ENCODE results near the gene SLC47A2.
A peak's percentile ranks its signal among the peaks of the same experiment; 100 is the strongest.

The SLC47A2 gene

DNA sequence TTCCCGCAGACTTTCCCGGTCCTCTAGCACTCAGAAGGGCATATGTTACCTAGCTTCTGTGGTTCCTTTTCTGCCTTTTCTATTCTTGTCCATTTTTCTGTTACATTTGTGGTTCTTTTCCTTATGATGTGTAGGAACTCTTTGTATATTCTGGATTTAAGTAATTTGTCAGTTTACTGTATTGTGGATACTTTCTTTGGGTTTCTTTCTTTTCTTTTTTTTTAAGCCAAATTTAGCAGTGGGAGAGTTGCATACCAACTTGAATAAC, 67.2 kb downstream of the SLC47A2 start:
- H3K27me3 Mint-ChIP-seq, result no peaks in the 10 kb centered on the region
- H3K9me3 Mint-ChIP-seq, result peaks cover 7% of the 10 kb centered on the region
- peak overlapping the region; percentile 99 for H3K27ac Mint-ChIP-seq
- peaks cover 39% of the 10 kb centered on the region for H3K36me3 Mint-ChIP-seq (ENCODE audit: low read depth)
- peaks cover 61% of the 10 kb centered on the region for H3K4me1 Mint-ChIP-seq (ENCODE audit: low read depth)
- peak overlapping the region; percentile 98 for H3K4me3 Mint-ChIP-seq
- intact Hi-C loops (cut with micrococcal nuclease), result loop anchor here (2.0 to 10.0 kb wide), 2 partner anchors 74 to 114 kb away; no protein-coding TSS in a partner anchor

DNA sequence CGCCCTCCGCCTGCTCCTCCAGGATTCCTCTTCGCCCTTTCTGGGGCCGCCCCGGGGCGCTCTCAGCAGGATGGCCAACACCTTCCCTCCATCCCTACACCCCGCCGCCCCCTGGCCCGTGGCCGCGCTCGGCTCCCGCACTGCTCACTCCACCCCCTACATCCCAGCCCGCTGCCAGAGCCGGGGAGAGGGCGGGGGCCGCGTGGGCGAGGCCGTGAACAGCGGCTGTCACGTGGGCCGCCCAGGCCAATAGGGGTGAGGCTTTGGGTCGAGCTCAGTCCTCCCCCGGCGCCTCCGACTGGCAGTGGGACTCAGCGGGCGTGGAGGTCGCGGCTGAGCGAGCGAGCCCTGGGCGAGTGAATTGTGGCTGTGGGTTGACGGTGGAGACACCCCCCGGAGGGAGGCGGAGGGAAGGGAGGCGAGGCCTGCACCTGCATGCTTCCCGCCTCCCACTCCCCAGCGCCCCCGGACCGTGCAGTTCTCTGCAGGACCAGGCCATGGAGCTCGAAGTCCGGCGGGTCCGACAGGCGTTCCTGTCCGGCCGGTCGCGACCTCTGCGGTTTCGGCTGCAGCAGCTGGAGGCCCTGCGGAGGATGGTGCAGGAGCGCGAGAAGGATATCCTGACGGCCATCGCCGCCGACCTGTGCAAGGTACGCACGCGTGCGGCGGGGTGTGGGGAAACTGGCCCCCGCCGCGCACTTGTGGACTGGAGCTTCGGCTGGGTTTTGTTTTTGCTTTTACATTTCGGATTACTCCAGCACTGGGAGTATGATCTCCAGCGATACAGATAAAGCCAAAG, 67.7 kb downstream of the SLC47A2 start, which contains the start of gene ALDH3A2:
Gene ALDH3A2, plus strand, starts transcription at position 277 of the 799 bp plus-strand sequence. Its CDS starts 221 bp downstream, at position 498.
- Mint-ChIP-seq H3K27ac (peak within 1 kb of the TSS; percentile 99), H3K27me3 (no peaks in the 10 kb centered on the region), H3K4me3 (peak within 1 kb of the TSS; percentile 98), H3K4me1 (ENCODE audit: low read depth) (peaks cover 61% of the 10 kb centered on the region), H3K36me3 (ENCODE audit: low read depth) (peaks cover 34% of the 10 kb centered on the region), H3K9me3 (peaks cover 6% of the 10 kb centered on the region)
- intact Hi-C loops (cut with micrococcal nuclease), result loop anchor here (2.0 to 10.0 kb wide), 2 partner anchors 74 to 114 kb away; no protein-coding TSS in a partner anchor

DNA sequence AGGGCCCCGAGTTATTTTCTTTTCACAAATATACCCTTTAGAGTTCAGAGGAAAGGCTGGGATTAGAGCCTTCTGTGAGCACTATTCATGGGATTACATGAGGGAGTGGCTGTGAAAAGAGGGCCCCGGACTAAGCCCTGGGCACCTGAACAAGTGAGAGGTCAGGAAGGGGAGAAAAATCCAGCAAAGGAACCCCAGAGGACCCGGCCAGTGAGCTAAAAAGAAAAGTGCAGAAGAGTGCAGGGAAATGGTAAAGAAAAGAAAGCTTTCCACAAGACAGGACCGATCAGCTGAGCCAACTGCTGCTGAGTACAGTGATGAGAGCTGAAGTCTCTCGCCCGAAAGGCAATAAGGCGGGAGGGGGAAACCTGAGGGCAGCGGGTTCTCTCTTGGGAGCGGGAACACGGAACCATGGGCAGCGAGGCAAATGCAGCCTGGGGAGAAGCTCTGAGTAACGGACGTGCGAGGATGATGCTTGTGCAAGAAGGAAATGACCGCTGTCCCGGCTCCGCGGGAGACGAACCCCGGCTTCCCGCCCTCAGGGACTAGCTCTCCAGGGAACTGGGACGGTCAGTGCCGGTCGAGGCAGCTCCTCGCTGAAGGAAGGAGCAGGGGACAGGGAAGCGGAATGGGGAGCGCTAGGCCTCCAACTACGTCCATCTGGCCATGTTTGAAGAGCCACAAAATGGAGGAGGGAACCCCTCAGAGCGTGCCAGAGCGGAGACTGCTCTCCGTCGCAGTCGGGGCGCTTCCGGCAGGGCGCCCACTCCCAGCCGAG, 68.5 kb downstream of the SLC47A2 start:
- Mint-ChIP-seq H3K4me3 (peak overlapping the region; percentile 98), H3K36me3 (ENCODE audit: low read depth) (peaks cover 26% of the 10 kb centered on the region), H3K27ac (peak overlapping the region; percentile 99), H3K4me1 (ENCODE audit: low read depth) (peaks cover 61% of the 10 kb centered on the region), H3K9me3 (no peaks in the 10 kb centered on the region), H3K27me3 (no peaks in the 10 kb centered on the region)
- intact Hi-C loops (cut with micrococcal nuclease), result loop anchor here (2.0 to 10.0 kb wide), 3 partner anchors 73 to 285 kb away; partner anchors contain the start of gene B9D1

DNA sequence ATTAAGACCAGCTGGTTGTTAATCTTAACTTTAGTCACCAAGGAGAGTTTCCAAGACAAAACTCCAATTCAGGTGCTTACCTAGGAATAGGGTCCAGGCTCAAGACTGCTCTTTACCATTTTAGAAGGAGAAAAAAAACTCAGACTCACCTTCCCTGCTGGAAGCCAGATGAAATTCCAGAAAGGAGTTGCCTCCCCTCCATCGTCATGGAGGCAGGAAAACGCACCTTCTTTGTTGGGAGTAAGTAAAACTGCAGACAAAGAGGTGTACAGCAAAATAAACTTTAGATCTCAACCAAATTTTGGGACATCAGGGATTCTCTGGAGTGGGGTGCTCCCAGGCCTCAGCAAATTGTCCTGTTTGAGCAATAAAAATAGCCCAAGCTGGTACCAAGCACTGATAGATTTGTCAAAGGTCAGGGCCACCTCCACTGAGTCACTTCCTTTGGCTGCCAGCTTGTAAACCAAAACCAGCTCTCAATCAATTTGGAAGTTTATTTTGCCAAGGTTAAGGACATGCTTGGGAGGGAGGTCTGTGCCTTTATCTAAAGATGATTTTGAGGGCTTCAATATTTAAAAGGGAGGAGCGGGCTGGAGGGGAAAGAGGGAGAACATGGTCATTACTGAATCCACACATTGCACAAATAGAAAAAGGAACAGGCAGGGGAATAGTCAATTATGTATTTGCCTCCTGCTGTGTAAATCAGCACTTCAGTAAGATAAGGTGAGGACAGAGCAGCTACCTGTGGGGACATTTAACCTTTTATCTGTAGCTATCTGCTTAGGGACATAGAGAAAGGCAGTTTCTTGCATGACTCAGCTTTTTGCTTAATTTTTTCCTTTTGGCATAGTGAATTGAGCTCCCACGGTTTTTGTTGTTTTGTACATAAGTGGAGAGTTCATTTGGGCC, 69.3 kb downstream of the SLC47A2 start:
- intact Hi-C loops (cut with micrococcal nuclease), result loop anchor here (1.0 to 10.0 kb wide), 3 partner anchors 72 to 284 kb away; partner anchors contain the start of gene B9D1
- Mint-ChIP-seq H3K4me3 (peak overlapping the region; percentile 98), H3K4me1 (ENCODE audit: low read depth) (peaks cover 58% of the 10 kb centered on the region), H3K27ac (peak overlapping the region; percentile 99), H3K27me3 (peaks cover 2% of the 10 kb centered on the region), H3K9me3 (no peaks in the 10 kb centered on the region), H3K36me3 (ENCODE audit: low read depth) (peaks cover 17% of the 10 kb centered on the region)

DNA sequence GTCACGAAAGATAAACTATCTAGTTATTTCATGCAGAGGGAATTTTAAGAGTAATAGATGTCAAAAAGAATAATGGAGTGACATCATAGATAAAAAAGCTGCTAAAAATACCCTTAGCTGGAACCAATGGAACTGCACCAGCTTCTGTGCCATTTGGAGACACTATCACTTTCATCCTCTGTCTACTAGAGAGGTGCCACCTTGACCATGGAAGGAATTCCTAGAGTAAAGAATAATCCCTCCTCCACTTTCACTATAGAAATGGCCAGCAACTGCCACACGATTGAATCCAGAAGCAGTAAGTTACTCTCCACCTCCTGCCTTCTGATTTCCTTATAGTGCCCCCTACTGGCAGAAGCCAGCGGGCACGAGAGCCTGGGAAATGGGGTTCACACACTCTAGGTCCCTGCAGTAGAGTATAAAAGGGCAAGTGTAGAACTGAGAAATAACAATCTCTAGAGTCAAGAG, 70.6 kb downstream of the SLC47A2 start:
- Mint-ChIP-seq H3K4me1 (ENCODE audit: low read depth) (peaks cover 47% of the 10 kb centered on the region), H3K27ac (no peak overlapping the region), H3K4me3 (no peak overlapping the region), H3K36me3 (ENCODE audit: low read depth) (peaks cover 13% of the 10 kb centered on the region), H3K9me3 (no peaks in the 10 kb centered on the region), H3K27me3 (peaks cover 2% of the 10 kb centered on the region)
- intact Hi-C loops (cut with micrococcal nuclease), result loop anchor here (1.0 to 10.0 kb wide), 3 partner anchors 71 to 283 kb away; partner anchors contain the start of gene B9D1

DNA sequence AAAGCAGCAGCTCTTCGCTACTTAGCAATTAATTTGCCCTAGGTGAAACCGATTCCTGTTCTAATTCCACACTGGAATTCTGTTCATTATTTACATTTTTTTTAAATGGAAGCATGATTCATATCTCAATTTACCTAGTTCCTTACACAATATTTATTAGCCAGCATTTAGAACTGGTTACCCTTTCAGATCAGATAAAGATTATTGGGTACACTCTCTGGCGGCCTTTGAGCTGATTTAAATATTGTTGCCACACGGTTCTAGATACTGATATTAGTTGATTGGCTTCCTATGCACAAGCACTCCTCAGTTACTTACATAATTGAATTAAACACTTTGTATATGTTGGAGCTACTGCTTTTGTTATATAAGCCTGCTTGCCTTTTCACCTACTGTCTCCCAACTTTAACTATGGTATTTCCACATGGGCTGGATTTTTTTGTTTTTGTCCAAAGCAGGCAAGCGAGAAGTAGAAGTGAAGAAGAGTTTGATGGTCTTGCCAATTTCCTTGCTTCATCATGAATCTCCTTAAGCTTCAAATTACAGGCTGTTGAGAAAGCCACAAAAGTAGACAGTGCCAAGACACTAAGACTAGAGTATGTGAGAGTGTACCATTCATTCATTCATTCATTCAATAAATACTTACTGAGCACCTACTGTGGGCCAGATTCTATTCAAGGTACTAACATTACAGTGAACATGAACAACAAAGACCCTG, 71.7 kb downstream of the SLC47A2 start:
- H3K36me3 Mint-ChIP-seq (ENCODE audit: low read depth), result peaks cover 13% of the 10 kb centered on the region
- no peaks in the 10 kb centered on the region for H3K9me3 Mint-ChIP-seq
- H3K27me3 Mint-ChIP-seq, result peaks cover 2% of the 10 kb centered on the region
- H3K27ac Mint-ChIP-seq, result no peak overlapping the region
- intact Hi-C loops (cut with micrococcal nuclease), result loop anchor here (10.0 kb wide), 1 partner anchor 70 kb away; no protein-coding TSS in a partner anchor
- H3K4me3 Mint-ChIP-seq, result no peak overlapping the region
- H3K4me1 Mint-ChIP-seq (ENCODE audit: low read depth), result peaks cover 36% of the 10 kb centered on the region

DNA sequence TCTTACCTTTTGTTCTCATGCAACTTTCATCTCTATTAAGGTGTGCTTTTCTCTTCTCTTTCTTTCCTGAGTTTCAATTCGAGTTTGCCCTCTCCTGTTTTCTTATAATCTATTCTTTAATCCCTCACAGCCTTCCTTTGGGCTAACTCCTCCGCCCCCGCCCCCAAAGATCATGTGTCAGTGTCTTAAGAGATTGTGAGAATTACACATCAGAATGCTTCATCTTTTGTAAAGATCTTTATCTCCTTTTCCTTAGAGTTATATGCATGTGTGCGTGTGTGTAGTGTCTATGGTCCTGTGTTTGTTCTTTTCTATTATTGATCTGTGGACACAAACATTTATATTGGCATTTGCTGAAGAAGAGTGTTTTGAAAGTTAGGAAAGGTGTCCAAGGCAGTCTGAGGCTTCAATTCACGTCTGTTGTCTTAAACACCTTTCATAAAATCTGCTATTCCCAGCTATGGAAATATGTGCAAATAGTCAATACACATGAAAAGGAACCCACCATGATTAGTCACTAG, 74.0 kb downstream of the SLC47A2 start:
- H3K27ac Mint-ChIP-seq, result no peak overlapping the region

DNA sequence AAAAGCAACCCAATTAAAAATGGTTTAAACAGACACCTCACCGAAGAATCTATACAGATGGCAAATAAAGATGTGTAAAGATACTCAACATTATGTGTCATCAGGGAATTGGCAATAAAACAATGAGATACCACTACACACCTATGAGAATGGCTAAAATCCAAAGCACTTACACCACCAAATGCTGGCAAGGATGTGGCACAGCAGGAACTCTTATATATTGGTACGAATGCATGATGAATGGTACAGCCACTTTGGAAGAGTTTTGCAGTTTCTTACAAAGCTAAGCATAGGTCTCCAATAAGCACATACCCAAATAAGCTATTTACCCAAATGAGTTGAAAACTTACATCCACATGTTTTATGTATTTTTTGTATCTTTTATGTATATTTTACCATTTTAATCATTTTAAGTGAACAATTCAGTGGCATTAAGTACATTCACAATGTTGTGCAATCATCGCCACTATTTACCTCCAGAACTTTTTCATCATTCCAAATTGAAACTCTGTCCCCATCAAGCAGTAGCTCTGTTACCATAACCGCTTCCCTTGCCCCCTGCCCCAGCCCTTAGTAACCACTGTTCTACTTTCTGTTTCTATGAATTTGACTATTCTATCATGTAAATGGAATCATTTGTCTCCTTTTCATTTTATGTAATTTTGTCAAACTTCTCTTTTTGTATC, 74.6 kb downstream of the SLC47A2 start:
- Mint-ChIP-seq H3K36me3 (ENCODE audit: low read depth) (no peaks in the 10 kb centered on the region), H3K4me3 (no peak overlapping the region), H3K4me1 (ENCODE audit: low read depth) (peaks cover 15% of the 10 kb centered on the region), H3K9me3 (peaks cover 7% of the 10 kb centered on the region), H3K27me3 (peaks cover 2% of the 10 kb centered on the region), H3K27ac (no peak overlapping the region)
- intact Hi-C loops (cut with micrococcal nuclease), result loop anchor here (10.0 kb wide), 1 partner anchor 67 kb away; no protein-coding TSS in a partner anchor

More for the DNA sequence above, 74.0 kb downstream of the SLC47A2 start:
- H3K4me1 Mint-ChIP-seq (ENCODE audit: low read depth), result peaks cover 20% of the 10 kb centered on the region
- peaks cover 7% of the 10 kb centered on the region for H3K9me3 Mint-ChIP-seq
- intact Hi-C loops (cut with micrococcal nuclease), result loop anchor here (10.0 kb wide), 1 partner anchor 68 kb away; no protein-coding TSS in a partner anchor
- H3K4me3 Mint-ChIP-seq, result no peak overlapping the region
- H3K27me3 Mint-ChIP-seq, result peaks cover 2% of the 10 kb centered on the region
- no peaks in the 10 kb centered on the region for H3K36me3 Mint-ChIP-seq (ENCODE audit: low read depth)

DNA sequence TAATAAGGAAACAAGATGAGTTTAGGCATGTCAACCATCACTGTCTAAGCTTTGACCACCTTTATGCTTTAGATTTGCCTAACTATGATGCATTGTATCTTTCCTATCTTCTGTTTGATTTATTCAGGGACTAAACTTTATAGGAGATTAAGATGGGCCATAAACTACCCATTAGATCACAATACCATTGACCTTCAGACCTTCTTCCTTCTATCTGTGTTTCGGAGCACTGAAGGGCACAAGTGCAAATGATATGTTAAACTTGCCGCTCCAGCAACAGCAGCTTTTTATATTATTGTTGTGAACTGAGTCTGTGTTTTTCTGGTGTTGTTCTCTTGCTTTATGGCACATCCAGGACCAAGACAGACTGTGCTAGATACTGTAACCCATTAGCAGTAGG, 84.5 kb downstream of the SLC47A2 start:
- no peak overlapping the region for H3K4me3 Mint-ChIP-seq
- H3K36me3 Mint-ChIP-seq (ENCODE audit: low read depth), result no peaks in the 10 kb centered on the region
- H3K9me3 Mint-ChIP-seq, result no peaks in the 10 kb centered on the region
- no peaks in the 10 kb centered on the region for H3K4me1 Mint-ChIP-seq (ENCODE audit: low read depth)
- intact Hi-C loops (cut with micrococcal nuclease), result no loop called here
- no peak overlapping the region for H3K27ac Mint-ChIP-seq
- no peaks in the 10 kb centered on the region for H3K27me3 Mint-ChIP-seq

DNA sequence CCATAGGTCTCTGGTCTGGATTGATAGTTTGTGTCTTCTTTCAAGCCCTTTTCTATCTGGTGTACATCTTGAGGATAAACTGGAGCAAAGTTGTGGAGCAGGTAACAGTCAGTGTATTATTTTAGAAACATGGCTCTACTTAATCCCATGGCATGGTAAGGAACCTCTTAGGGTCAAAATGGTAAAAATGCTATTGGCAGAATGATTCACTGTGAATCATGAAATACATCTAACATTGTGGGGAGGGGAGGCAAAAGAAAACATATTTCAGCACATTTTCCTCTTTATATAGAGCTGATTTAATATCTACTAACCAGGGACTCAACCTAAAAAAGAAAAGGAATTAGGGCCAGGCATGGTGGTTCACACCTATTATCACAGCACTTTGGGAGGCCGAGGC, 85.7 kb downstream of the SLC47A2 start:
- H3K27ac Mint-ChIP-seq, result no peak overlapping the region
- H3K27me3 Mint-ChIP-seq, result no peaks in the 10 kb centered on the region
- intact Hi-C loops (cut with micrococcal nuclease), result no loop called here

DNA sequence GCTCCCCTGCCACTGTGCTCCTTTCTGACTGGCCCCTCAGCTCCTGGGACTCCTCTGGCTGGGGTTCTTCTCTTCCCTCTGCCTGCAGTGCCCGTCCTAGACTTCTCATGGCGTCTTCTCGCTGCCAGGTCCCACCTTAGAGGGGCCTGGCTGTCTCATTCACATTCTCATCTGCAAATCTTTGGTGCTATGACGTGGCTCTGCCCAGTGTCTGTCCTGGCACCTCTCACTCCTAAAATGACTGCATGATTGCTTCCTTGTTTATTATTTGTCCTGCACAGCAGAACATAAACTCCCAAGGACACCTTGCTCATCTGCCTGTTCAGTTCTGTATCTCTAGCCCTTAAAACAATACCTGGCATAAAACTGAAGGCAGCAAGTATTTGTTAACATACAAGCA, 86.3 kb downstream of the SLC47A2 start:
- intact Hi-C loops (cut with micrococcal nuclease), result no loop called here
- Mint-ChIP-seq H3K27me3 (no peaks in the 10 kb centered on the region), H3K9me3 (no peaks in the 10 kb centered on the region), H3K36me3 (ENCODE audit: low read depth) (no peaks in the 10 kb centered on the region), H3K4me3 (no peak overlapping the region), H3K4me1 (ENCODE audit: low read depth) (no peaks in the 10 kb centered on the region), H3K27ac (no peak overlapping the region)

More for the DNA sequence above, 85.7 kb downstream of the SLC47A2 start:
- Mint-ChIP-seq H3K36me3 (ENCODE audit: low read depth) (no peaks in the 10 kb centered on the region), H3K9me3 (no peaks in the 10 kb centered on the region), H3K4me3 (no peak overlapping the region), H3K4me1 (ENCODE audit: low read depth) (no peaks in the 10 kb centered on the region)

DNA sequence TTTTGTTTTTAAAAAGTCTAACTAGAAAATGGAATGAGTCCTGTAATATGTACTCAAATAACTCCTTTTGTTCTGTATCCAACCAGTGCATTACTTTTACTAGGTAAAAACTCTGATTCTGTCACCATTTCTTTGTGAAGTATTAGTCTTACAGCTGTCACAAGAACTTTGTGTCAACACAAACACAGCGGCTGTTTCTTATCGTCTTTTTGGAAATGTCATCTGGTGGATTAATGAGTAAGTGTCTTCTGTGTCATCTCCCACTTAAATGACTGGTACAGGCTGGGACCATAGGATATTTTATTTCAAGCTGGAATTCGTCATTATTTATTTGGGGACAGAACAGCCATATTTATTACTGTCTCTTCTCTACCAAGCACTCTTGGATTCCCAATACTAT, 86.9 kb downstream of the SLC47A2 start:
- Mint-ChIP-seq H3K27ac (no peak overlapping the region), H3K27me3 (no peaks in the 10 kb centered on the region), H3K4me3 (no peak overlapping the region), H3K36me3 (ENCODE audit: low read depth) (no peaks in the 10 kb centered on the region), H3K9me3 (no peaks in the 10 kb centered on the region), H3K4me1 (ENCODE audit: low read depth) (no peaks in the 10 kb centered on the region)
- intact Hi-C loops (cut with micrococcal nuclease), result no loop called here

All from dendritic cell treated with granulocyte-macrophage colony-stimulating factor and Interleukin-4, amounts not matched to agents 40 ng/mL and 50 ng/mL, for 4 days (primary cell).